Uterus (tissue), 4 donors: ENCODE measurements around the gene STK25. TPM values are rescaled to one million over a fixed set of nuclear protein-coding genes. Genes with fewer than 3 reads are reported as not detected.

Source experiments
- microRNA-seq: library from miRNA; unstranded; fragments of <30 nt; microRNA quantifications from one replicate; pipeline ENCODE4, GENCODE V29; 2016; ENCODE audit warnings: borderline microRNAs expressed, borderline replicate concordance
- small RNA-seq: library from RNA; depleted of rRNA; stranded (forward); fragments of <200 nt; gene quantifications from one replicate; pipeline ENCODE3, GENCODE V24; 2016
- total RNA-seq, 4 donors: library from RNA; depleted of rRNA in 3 of 4; stranded (reverse); fragments of >200 nt in 3 of 4; gene quantifications; one replicate each; pipeline versions ENCODE4 v1.1.0 to v1.2.4, GENCODE V29; 2014 to 2023
- donor health status: DM: yes; HTN: yes; CAD: no.

Gene STK25
- total RNA-seq, 4 donors from 2014 or later = 77.6 to 191 (median 165) TPM

Small RNA genes lying within 50 kb of the gene (microRNA-seq; reads per million reads assigned to microRNA genes)
- not detected for gene MIR3133

Small RNA genes lying within 50 kb of the gene (small RNA-seq; reads per million reads assigned to genes)
- not detected for gene MIR3133

Other genes starting within 250 kb of the STK25 start
- 1,000 to 10,000 TPM in 1 of 4 donors, 100 to 1,000 TPM in 3; 226 to 1,465 (median 466) TPM for gene HDLBP, start 192.9 kb downstream of the STK25 start, total RNA-seq
- 100 to 1,000 TPM; 135 to 631 (median 268) TPM for gene SEPTIN2, start 192.7 kb downstream of the STK25 start, total RNA-seq
- 10 to 100 TPM; 20.0 to 92.0 (median 40.6) TPM for gene FARP2, start 152.3 kb downstream of the STK25 start, total RNA-seq
- gene BOK, start 50.2 kb upstream of the STK25 start, total RNA-seq = 10 to 100 TPM; 22.9 to 31.2 (median 26.4) TPM
- 10 to 100 TPM; 21.2 to 42.7 (median 28.9) TPM for gene THAP4, start 128.6 kb upstream of the STK25 start, total RNA-seq
- gene ATG4B, start 129.1 kb upstream of the STK25 start, total RNA-seq = 10 to 100 TPM; 14.4 to 99.8 (median 56.7) TPM
- 10 to 100 TPM in 1 of 4 donors, 1 to 10 TPM in 2, under 1 TPM in 1; 0.59 to 17.8 (median 8.4) TPM for gene DTYMK, start 178.2 kb upstream of the STK25 start, total RNA-seq
- 10 to 100 TPM in 3 of 4 donors, 1 to 10 TPM in 1; 6.8 to 50.0 (median 27.9) TPM for gene ING5, start 193.5 kb upstream of the STK25 start, total RNA-seq
- 10 to 100 TPM in 2 of 4 donors, 1 to 10 TPM in 2; 5.3 to 54.4 (median 13.7) TPM for gene D2HGDH, start 226.0 kb upstream of the STK25 start, total RNA-seq